HG03135 (cell line): Measurements from ENCODE around the gene PRRC2B.
"Not testable (repeated sequence)": the region's sequence is repeated elsewhere in the genome, so short reads cannot be mapped to it uniquely, and the experiment has no call there.

ENCODE experiments used
- ATAC-seq: cut with Tn5 transposase; IDR thresholded peaks from one replicate; pipeline ENCODE4 v1.9.1; 2021; ENCODE audit warnings: mild to moderate bottlenecking, moderate library complexity; ENCODE audit not compliant: unreplicated experiment

PRRC2B gene

GRCh38 chr9:131469356-131469755, 75.5 kb downstream of the PRRC2B start:
- no peak for ATAC-seq

DNA sequence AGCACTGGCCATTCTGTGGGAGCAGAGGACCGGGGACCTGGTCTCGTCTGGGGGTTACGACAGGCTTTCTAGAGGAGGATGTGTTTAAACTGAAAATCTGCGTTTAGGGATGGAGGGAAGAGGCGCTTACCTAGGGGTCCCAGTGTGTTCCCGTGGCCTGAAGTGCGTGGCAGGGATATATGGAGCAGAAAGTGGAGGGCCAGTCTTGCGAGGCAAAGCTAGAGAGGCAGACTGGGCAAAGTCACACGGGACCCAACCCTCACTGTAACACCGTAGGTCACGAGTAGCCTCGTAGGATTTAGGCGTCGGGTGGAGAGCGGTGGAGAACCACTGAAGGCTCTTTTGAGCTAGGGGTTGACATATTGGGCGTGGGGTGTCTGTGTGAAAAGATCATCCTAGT, 76.1 kb downstream of the PRRC2B start:
- ATAC-seq = no peak

DNA sequence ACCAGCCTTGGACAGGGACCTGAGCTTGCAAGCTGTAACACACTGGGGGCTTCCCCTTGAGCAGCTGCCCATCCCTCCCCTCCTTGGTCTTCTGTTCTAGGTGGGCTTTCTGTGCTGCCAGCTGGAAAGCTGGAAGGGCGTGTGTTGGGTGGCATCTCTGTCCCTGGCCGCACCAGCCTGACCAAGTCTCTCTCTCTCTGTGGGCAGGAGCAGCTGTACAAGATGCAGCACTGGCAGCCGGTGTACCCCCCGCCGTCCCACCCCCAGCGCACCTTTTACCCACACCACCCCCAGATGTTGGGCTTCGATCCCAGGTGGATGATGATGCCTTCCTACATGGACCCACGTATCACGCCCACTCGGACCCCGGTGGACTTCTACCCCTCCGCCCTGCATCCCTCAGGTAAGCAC, 76.7 kb downstream of the PRRC2B start:
- ATAC-seq = no peak

GRCh38 chr9:131472085-131472484, 78.2 kb downstream of the PRRC2B start:
- ATAC-seq = not testable (repeated sequence)

DNA sequence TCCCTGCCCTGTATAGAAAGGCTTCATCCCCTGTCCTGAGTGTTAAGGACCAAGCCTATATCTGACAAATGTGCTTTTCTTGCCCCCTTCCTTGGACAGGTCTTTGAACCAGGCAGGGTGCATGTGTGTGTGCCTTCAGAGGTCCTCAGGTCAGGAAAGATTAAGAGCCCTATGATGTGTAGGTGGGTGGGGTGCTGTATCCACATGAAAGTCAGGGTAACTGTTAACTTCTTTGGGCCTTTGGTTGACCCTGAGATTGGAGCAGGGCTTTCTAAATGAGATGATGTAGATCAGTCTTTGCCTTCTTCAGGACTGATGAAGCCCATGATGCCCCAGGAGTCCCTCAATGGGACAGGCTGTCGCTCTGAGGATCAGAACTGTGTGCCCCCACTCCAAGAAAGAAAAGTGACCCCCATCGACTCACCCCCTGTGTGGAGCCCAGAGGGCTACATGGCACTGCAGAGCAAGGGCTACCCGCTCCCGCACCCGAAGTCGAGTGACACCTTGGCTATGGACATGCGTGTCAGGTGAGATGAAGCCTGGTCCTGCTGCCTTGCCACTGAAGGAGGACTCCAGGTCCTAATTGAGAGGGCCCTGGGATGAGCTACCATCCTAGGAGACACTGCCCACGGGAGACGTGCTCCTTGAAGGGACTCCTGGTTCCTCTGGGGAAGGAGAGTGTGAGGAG, 79.5 kb downstream of the PRRC2B start:
- no peak for ATAC-seq

GRCh38 chr9:131473891-131474290, 80.0 kb downstream of the PRRC2B start:
- ATAC-seq = no peak

- ATAC-seq = no peak
Observed at GRCh38 chr9:131474711-131475110, 80.8 kb downstream of the PRRC2B start.

- no peak for ATAC-seq
Observed at GRCh38 chr9:131475111-131475955, 81.4 kb downstream of the PRRC2B start.

DNA sequence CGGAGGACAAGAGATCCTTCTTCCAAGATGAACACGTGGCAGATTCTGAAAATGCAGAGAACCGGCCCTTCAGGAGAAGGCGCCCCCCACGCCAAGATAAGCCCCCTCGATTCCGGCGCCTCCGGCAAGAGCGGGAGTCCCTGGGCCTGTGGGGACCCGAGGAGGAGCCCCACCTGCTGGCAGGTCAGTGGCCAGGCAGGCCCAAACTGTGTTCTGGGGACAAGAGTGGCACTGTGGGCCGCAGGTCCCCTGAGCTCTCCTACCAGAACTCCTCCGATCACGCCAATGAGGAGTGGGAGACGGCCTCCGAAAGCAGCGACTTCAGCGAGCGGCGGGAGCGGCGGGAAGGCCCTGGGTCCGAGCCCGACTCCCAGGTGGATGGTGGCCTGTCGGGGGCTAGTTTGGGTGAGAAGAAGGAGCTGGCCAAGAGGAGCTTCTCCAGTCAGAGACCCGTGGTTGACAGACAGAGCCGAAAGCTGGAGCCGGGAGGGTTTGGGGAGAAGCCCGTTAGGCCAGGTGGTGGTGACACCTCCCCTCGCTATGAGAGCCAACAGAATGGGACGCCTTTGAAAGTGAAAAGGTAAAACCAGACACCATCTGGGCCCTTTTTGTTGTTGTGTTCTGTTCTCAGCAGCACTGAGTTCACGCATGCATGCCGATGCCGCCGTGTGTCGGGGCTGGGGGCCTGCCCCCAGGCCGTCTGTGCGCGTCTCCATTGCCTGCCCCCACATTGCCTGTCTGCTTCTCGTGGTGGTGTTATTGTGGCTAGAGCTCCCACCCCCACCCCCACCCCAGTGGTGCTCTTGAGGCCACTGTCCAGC, 82.3 kb downstream of the PRRC2B start:
- ATAC-seq = no peak

GRCh38 chr9:131476777-131477345, 83.0 kb downstream of the PRRC2B start:
- no peak for ATAC-seq

- no peak for ATAC-seq
Observed at GRCh38 chr9:131477367-131477766, 83.5 kb downstream of the PRRC2B start.

GRCh38 chr9:131477816-131478419, 84.0 kb downstream of the PRRC2B start:
- no peak for ATAC-seq

DNA sequence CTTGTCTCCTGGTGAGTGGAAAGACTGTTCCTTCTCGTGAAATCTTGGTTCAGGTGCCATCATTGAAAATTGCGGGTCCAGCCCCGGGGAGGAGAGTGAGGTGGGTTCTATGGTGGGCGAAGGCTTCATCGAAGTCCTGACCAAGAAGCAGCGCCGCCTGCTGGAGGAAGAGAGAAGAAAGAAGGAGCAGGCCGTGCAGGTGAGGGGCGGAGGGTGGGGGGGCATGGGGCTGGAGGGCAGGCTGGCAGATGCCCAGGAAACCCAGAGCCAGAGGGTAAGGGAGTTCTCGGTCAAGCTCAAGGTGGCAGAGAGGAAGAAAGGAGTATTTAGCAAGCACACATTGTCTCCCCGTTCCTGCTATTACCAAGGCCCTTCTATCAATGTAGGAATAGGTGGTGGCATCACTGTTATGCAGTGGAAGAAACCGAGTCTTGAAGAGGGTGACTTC, 84.6 kb downstream of the PRRC2B start:
- ATAC-seq = no peak

DNA sequence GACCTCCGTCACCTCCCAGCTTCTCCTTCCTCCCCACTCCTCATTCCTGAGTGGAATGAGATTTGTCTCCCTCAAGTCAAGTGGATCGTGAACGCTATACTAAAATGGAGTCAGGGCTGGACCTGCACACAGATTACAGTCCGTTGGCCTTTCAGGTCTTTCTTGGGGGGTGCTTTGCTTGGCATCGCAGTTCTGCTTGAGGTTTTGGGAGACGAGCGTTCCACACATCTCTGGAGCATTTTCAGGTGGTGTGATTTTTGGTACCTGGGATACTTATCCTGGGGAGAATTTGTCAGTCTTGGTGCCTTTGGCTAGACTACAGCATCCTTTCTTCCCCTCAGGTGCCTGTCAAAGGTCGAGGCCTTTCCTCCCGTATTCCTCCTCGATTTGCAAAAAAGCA, 85.0 kb downstream of the PRRC2B start:
- ATAC-seq = no peak

DNA sequence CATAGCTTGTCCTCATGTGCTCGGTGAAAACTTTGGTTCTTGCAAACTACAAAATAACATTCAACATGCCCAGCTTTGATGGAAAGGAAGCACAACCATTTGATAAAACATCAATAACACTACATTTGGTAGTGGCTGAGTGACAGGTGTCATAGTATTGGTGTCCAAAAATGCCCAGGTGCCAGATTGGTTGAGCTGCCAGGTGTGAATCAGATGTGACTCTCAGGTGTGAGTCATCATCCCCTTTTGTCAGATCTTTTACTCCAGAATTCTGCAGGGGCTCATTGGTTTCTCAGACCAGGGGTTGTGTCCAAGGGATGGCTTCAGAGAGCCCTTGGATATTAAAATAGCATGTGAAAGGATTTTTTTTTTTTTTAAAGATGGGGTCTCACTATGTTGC, 86.4 kb downstream of the PRRC2B start:
- no peak for ATAC-seq

GRCh38 chr9:131481441-131482342, 87.8 kb downstream of the PRRC2B start:
- ATAC-seq = no peak

GRCh38 chr9:131482343-131483006, 88.6 kb downstream of the PRRC2B start:
- no peak for ATAC-seq

DNA sequence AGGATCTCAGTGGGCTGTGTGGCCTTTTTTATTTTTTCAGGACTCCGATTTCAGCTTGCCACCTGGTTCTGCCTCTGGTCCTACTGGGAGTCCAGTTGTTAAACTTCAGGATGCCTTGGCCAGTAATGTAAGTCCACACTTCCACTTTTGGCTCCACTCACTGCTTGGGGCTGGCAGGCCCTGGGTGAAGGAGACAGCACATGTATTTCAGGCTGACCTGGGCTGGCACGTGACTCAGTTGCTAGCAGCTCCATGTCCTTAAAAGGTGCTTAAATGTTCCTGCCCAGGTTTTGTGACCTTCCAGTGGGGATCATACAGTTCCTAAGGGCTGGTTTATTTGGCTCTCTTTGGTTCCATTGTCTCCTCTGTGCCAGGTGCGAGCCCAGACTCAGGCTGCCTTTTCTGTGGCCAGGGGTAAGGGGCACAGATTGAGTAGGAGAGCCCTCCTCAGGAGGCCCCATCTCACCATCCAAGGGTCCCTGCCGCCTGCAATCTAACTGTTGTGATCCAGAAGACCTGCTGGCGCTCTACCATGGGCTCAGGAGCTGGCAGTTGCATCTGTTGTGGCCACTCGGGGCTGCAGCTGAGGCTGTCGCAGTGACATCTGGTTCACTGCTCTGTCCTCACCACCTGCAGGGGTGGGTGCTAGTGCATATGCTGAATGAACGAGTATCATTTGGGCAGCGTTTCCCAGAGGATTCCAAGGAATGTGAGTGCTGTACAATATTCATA, 89.6 kb downstream of the PRRC2B start:
- ATAC-seq = no peak
